Jurkat, Clone E6-1 (cell line): ENCODE data around the gene TMEM11.
"Not testable (repeated sequence)": the region's sequence is repeated elsewhere in the genome, so short reads cannot be mapped to it uniquely, and the experiment has no call there.

Experiments
- DNase-seq: peaks from one replicate; pipeline ENCODE4 v3.0.0-alpha.2; 2011; ENCODE audit warnings: low read depth, low spot score
- H3K4me3 ChIP-seq: 2 replicates; pipeline ENCODE4 v1.5.1; 2011; ENCODE audit warnings: mild to moderate bottlenecking, low read length, control low read depth, moderate library complexity

TMEM11 gene

GRCh38 chr17:21243516-21244303 is 29.7 kb upstream of the TMEM11 start:
- no peak for DNase-seq
- no peak overlapping the region for H3K4me3 ChIP-seq

- no peak overlapping the region for H3K4me3 ChIP-seq
- DNase-seq: no peak
Observed at GRCh38 chr17:21242780-21243515, 29.0 kb upstream of the TMEM11 start.

GRCh38 chr17:21242026-21242697 is 28.2 kb upstream of the TMEM11 start:
- H3K4me3 ChIP-seq: no peak overlapping the region
- DNase-seq: no peak

GRCh38 chr17:21241564-21241963 is 27.6 kb upstream of the TMEM11 start:
- H3K4me3 ChIP-seq: no peak overlapping the region
- no peak for DNase-seq

- no peak for DNase-seq
- no peak overlapping the region for H3K4me3 ChIP-seq
Observed at GRCh38 chr17:21240369-21241055, 26.6 kb upstream of the TMEM11 start.

- DNase-seq: peak; percentile 28
- H3K4me3 ChIP-seq: no peak overlapping the region
Observed at GRCh38 chr17:21239680-21240368, 25.9 kb upstream of the TMEM11 start.

- DNase-seq: no peak
- no peak overlapping the region for H3K4me3 ChIP-seq
Observed at GRCh38 chr17:21235921-21236320, 22.0 kb upstream of the TMEM11 start.

GRCh38 chr17:21233581-21234347 is 19.8 kb upstream of the TMEM11 start:
- DNase-seq: no peak
- H3K4me3 ChIP-seq: no peak overlapping the region

- no peak overlapping the region for H3K4me3 ChIP-seq
- no peak for DNase-seq
Observed at GRCh38 chr17:21232033-21232749, 18.2 kb upstream of the TMEM11 start.

- H3K4me3 ChIP-seq: no peak overlapping the region
- no peak for DNase-seq
Observed at GRCh38 chr17:21231533-21231932, 17.6 kb upstream of the TMEM11 start.

- H3K4me3 ChIP-seq: no peak overlapping the region
- no peak for DNase-seq
Observed at GRCh38 chr17:21228845-21229244, 14.9 kb upstream of the TMEM11 start.

GRCh38 chr17:21228111-21228510 is 14.2 kb upstream of the TMEM11 start:
- DNase-seq: no peak
- no peak overlapping the region for H3K4me3 ChIP-seq

- DNase-seq, H3K4me3 ChIP-seq: not testable (repeated sequence)
Observed at GRCh38 chr17:21227277-21227676, 13.3 kb upstream of the TMEM11 start.

GRCh38 chr17:21223086-21223485 is 9.1 kb upstream of the TMEM11 start:
- no peak for DNase-seq
- no peak overlapping the region for H3K4me3 ChIP-seq

- no peak for DNase-seq
Observed at GRCh38 chr17:21218831-21219380, 4.9 kb upstream of the TMEM11 start.

GRCh38 chr17:21218101-21218500 is 4.1 kb upstream of the TMEM11 start:
- DNase-seq: no peak
- no peak overlapping the region for H3K4me3 ChIP-seq

More at GRCh38 chr17:21218831-21219380, 4.9 kb upstream of the TMEM11 start:
- no peak overlapping the region for H3K4me3 ChIP-seq

GRCh38 chr17:21217346-21217745 is 3.4 kb upstream of the TMEM11 start:
- no peak for DNase-seq

More at GRCh38 chr17:21217346-21217745, 3.4 kb upstream of the TMEM11 start:
- no peak overlapping the region for H3K4me3 ChIP-seq
